RWPE2 (cell line): ENCODE measurements around the gene PPP1R15A.
A peak's percentile ranks its signal among the peaks of the same experiment; 100 is the strongest.
"Not testable (repeated sequence)": the region's sequence is repeated elsewhere in the genome, so short reads cannot be mapped to it uniquely, and the experiment has no call there.

Source experiments
- ATAC-seq: fragments of 200-7000 bp; cut with Tn5 transposase; 3 replicates; pipeline ENCODE4 v1.9.1; 2021; ENCODE audit warnings: low read depth
- DNase-seq: peaks from one replicate; pipeline ENCODE4 v3.0.0-alpha.2; 2020; ENCODE audit warnings: low spot score
- H3K27ac ChIP-seq: fragments of 450-650 bp; 2 replicates; pipeline ENCODE4 v1.5.1; 2017; ENCODE audit warnings: mild to moderate bottlenecking; ENCODE audit not compliant: poor library complexity, severe bottlenecking
- H3K27me3 ChIP-seq: fragments of 250-450 bp; sonication (Bioruptor Pico); 2 replicates; pipeline ENCODE4 v1.5.1; 2021; ENCODE audit warnings: mild to moderate bottlenecking, moderate library complexity; ENCODE audit not compliant: insufficient read depth, poor library complexity, severe bottlenecking
- H3K36me3 ChIP-seq: fragments of 250-450 bp; sonication (Bioruptor Pico); 2 replicates; pipeline ENCODE4 v1.5.1; 2020; ENCODE audit warnings: low read depth, mild to moderate bottlenecking, moderate library complexity
- H3K4me1 ChIP-seq: fragments of 250-450 bp; sonication (Bioruptor Pico); 2 replicates; pipeline ENCODE4 v1.5.1; 2021; ENCODE audit warnings: mild to moderate bottlenecking, moderate library complexity; ENCODE audit not compliant: insufficient read depth, poor library complexity, severe bottlenecking
- H3K4me3 ChIP-seq: fragments of 250-450 bp; sonication (Bioruptor Pico); 2 replicates; pipeline ENCODE4 v1.5.1; 2021; ENCODE audit warnings: mild to moderate bottlenecking, moderate library complexity; ENCODE audit not compliant: severe bottlenecking
- H3K9me3 ChIP-seq: fragments of 250-450 bp; sonication (Bioruptor Pico); 2 replicates; pipeline ENCODE4 v1.5.1; 2021; ENCODE audit warnings: mild to moderate bottlenecking, moderate library complexity; ENCODE audit not compliant: severe bottlenecking
- TF ChIP-seq, protein P1 (sequence below): fragments of 450-650 bp; IDR thresholded peaks from one replicate; pipeline ENCODE4 v1.5.1; 2017; ENCODE audit warnings: mild to moderate bottlenecking, moderate library complexity; ENCODE audit not compliant: poor library complexity, severe bottlenecking

Gene PPP1R15A

DNA sequence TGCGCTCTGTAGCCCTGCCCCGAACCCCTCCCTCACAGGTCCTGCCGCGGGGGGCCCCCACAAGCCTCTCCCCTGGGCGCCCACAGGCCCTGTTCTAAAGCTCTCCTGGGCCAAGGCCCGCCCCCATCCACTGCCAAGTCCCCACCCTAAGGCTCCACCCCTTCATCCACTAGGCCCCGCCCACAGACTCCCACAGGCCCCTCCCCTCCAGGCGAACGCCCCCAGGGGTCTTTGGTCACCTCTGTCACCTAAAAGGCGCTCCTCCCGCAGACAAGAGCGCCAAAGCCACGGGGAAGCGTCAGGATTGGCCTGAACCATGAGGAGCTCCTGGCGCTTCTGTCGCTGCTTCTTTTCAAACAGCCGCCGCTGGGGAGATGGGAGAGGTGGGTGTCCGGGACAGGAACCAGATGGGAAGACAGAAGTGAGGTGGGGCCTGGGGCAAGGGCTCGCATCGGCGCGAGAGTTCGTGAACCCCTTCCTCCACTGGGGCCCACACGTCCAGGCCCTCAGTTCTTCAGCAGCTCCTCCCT lies 24.0 kb downstream of the PPP1R15A start:
- no peak for DNase-seq
- Histone ChIP-seq H3K9me3 (no peaks in the 10 kb centered on the region), H3K36me3 (peaks cover 5% of the 10 kb centered on the region), H3K27ac (no peak overlapping the region), H3K4me3 (no peak overlapping the region), H3K27me3 (no peaks in the 10 kb centered on the region), H3K4me1 (no peaks in the 10 kb centered on the region)
- TF ChIP-seq, protein P1, sequence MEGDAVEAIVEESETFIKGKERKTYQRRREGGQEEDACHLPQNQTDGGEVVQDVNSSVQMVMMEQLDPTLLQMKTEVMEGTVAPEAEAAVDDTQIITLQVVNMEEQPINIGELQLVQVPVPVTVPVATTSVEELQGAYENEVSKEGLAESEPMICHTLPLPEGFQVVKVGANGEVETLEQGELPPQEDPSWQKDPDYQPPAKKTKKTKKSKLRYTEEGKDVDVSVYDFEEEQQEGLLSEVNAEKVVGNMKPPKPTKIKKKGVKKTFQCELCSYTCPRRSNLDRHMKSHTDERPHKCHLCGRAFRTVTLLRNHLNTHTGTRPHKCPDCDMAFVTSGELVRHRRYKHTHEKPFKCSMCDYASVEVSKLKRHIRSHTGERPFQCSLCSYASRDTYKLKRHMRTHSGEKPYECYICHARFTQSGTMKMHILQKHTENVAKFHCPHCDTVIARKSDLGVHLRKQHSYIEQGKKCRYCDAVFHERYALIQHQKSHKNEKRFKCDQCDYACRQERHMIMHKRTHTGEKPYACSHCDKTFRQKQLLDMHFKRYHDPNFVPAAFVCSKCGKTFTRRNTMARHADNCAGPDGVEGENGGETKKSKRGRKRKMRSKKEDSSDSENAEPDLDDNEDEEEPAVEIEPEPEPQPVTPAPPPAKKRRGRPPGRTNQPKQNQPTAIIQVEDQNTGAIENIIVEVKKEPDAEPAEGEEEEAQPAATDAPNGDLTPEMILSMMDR, result no peak
- ATAC-seq, result 0 out of 3 replicates have a peak, but pooled peaks have one; percentile 22

DNA sequence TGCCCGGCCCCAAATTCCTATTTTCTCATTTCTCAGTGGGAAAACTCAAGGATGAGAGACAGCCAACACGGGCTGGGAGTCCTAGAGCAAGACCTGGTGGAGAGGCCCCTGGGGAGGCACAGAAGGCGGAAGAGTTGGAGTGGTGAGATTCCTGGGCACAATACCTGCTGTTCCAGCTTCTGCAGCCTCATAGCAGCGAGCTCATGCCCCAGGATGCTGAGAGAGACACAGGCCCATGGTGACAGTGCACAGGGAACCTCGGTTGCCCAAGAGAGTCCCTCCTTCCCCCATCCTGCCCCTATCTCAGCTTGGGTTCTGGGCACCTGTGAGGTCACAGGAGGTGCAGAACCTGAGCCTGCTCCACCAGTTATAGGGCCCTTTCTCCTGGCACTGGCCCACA lies 25.0 kb downstream of the PPP1R15A start:
- ATAC-seq, result no peak
- H3K4me1 ChIP-seq, result no peaks in the 10 kb centered on the region

DNA sequence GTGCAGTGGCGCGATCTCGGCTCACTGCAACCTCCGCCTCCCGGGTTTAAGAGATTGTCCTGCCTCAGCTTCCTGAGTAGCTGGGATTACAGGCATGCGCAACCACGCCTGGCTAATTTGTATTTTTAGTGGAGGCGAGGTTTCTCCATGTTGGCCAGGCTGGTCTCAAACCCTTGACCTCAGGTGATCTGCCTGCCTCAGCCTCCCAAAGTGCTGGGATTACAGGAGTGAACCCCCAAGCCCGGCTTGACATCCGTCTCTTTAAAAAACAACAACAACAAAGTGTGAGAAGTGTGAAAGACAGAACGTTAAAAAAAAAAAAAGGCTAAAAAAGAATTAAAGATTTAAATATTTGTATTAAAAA lies 27.1 kb downstream of the PPP1R15A start:
- not testable (repeated sequence) for DNase-seq, H3K4me1 ChIP-seq, H3K9me3 ChIP-seq, H3K27me3 ChIP-seq, ATAC-seq
- Histone ChIP-seq H3K36me3 (peaks cover 13% of the 10 kb centered on the region), H3K27ac (peak overlapping the region; percentile 61), H3K4me3 (peak overlapping the region; percentile 58)

More for the DNA sequence above, 25.0 kb downstream of the PPP1R15A start:
- peaks cover 13% of the 10 kb centered on the region for H3K36me3 ChIP-seq
- H3K9me3 ChIP-seq, result no peaks in the 10 kb centered on the region
- TF ChIP-seq, protein P1, result no peak
- H3K4me3 ChIP-seq, result no peak overlapping the region
- H3K27ac ChIP-seq, result no peak overlapping the region
- H3K27me3 ChIP-seq, result no peaks in the 10 kb centered on the region
- no peak for DNase-seq

DNA sequence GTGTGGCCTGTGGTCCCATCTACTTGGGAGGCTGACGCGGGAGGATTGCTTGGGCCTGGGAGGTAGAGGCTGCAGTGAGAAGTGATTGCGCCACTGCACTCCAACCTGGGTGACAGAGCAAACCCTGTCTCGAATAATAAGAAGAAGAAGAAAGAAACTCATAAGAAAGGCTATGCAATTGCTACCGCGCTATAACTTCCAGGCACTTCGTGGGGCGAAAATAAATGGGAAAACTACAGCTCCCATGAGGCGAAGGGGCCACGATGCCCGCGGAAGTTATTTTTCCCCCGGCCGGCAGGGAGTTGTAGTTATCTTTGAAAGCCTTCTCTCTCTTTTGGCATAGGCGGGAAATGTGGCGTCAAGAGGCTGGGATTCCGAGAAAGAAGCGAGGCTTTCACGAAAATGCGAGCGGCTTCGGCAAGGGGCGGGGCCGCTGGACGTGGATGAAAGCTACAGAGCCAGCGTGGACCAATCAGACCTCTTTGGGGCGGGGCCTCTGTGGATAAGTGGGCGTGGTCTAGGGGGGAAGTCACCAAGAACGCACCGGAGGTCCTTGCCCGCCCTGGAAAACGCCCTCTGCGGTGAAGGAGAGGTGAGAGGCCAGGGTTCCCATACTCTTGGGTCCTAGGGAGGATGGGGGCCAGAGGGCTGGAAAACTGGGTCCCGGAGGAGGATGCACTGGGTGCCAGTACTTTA lies 27.7 kb downstream of the PPP1R15A start, which contains the start of gene NUCB1:
TSS of gene NUCB1 (plus strand) at position 532 of the 696 bp plus-strand sequence. CDS start 485 bp downstream, outside the sequence.
- ATAC-seq, result peak; percentile 94

More for the DNA sequence above, 27.7 kb downstream of the PPP1R15A start, which contains the start of gene NUCB1:
- H3K27ac ChIP-seq, result peak within 1 kb of the TSS; percentile 61
- peak; percentile 96 for DNase-seq
- TF ChIP-seq, protein P1, result peak; percentile 30
- H3K27me3 ChIP-seq, result no peaks in the 10 kb centered on the region
- peaks cover 18% of the 10 kb centered on the region for H3K36me3 ChIP-seq
- H3K4me1 ChIP-seq, result no peaks in the 10 kb centered on the region
- H3K9me3 ChIP-seq, result no peaks in the 10 kb centered on the region
- H3K4me3 ChIP-seq, result peak within 1 kb of the TSS; percentile 58
